ENCODE measurements around the gene EEPD1.

Gene EEPD1

GRCh38 chr7:36279926-36280315 lies 126.9 kb downstream of the EEPD1 start:
- DNase-seq, result no peak

- no peak for DNase-seq
These were observed 128.1 kb downstream of the EEPD1 start for GRCh38 chr7:36280840-36281812.

DNA sequence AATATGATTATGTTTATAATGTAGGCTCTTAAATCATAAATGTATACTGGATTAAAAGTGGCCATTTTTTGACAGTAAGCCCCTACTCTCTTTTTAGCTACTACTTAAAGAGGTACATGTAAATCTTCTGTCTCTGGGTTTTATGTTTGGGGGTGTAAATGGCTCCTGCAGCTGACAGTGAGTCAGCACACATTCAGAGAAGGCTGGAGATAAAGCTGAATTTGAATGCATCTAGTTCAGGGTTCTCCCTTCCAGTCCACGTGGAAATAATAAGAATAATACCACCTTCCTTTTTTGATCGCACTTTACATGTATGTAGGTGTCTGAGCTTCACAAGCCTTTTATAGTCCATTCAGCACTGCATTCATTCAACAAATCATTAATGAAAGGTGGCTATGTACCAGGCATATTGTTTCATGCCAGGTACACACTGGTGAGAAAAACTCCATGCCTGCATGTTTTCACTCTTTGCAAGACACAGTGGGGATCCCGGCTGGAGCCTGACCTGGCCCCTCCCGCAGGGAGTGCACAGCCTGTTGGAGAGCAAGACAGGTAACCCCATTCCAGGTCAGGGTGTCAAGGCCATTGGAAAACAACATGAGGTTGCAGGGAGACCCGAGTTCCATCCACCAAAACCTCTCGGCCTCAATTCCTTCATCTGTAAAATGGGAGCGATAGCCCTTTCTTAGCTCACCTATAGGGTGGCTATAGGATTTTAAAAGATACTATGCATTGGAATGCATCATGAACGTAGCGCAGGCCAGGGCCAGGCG lies 129.1 kb downstream of the EEPD1 start:
- no peak for DNase-seq

- DNase-seq, result no peak
These were observed 130.1 kb downstream of the EEPD1 start for GRCh38 chr7:36283181-36283580.

- DNase-seq, result no peak
These were observed 130.7 kb downstream of the EEPD1 start for GRCh38 chr7:36283711-36284130.

- DNase-seq, result no peak
These were observed 131.5 kb downstream of the EEPD1 start for GRCh38 chr7:36284456-36285090.

DNA sequence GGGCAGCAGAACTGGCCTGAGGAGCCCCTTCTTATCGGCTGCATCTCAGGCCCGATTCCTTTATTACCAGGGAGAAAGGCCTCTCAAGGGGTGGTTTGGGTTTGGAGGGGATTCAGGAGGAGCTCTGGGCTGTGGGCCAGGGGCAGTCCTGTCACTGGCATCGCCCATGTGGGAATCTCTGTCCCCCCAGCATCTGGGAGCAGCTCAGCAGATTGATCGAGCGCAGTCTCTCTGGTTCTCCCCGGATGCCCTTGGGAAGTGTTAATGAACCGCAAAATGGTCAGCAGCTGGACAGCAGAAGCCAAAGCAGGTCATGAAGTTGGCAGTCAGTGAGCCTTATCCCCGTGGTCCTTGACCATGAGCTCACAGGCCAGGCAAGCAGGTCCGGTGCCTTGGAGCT lies 132.2 kb downstream of the EEPD1 start:
- DNase-seq, result no peak

GRCh38 chr7:36286226-36286625 lies 133.2 kb downstream of the EEPD1 start:
- no peak for DNase-seq

DNA sequence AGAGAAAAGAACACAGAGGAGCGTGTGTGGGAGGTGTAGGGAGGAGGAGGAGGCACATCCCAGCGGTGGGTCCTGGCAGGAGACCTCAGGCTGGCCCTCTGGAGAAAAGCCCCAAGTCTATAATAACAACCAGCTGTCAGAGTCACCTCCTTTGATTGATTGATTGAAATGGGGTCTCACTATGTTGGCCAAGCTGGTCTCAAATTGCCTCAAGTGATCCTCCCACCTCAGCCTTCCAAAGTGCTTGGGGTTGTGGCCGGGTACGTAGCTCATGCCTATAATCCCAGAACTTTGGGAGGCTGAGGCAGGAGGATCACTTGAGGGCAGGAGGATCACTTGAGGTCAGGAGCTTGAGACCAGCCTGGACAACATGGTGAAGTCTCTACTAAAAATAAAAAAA lies 133.6 kb downstream of the EEPD1 start:
- no peak for DNase-seq

GRCh38 chr7:36287371-36288241 lies 134.6 kb downstream of the EEPD1 start:
- no peak for DNase-seq

DNA sequence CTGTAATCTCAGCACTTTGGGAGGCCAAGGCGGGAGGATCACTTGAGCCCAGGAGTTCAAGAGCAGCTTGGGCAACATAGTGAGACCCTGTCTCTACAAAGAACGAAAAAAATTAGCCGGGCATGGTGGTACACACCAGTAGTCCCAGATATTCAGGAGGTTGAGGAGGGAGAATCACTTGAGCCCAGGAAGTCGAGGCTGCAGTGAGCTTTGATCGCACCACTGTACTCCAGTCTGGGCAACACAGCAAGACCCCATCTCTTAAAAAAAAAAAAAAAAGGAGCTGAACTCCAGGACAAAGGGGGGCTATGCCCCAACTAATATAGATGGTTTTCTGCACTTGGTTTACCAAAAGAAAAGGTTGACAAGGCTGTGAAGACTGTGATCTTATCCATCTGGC lies 135.4 kb downstream of the EEPD1 start:
- DNase-seq, result no peak

GRCh38 chr7:36289833-36290661 lies 137.0 kb downstream of the EEPD1 start:
- no peak for DNase-seq

- DNase-seq, result peak; percentile 86
These were observed 138.6 kb downstream of the EEPD1 start for GRCh38 chr7:36291387-36292316.

GRCh38 chr7:36295090-36295489 lies 142.0 kb downstream of the EEPD1 start:
- DNase-seq, result no peak

DNA sequence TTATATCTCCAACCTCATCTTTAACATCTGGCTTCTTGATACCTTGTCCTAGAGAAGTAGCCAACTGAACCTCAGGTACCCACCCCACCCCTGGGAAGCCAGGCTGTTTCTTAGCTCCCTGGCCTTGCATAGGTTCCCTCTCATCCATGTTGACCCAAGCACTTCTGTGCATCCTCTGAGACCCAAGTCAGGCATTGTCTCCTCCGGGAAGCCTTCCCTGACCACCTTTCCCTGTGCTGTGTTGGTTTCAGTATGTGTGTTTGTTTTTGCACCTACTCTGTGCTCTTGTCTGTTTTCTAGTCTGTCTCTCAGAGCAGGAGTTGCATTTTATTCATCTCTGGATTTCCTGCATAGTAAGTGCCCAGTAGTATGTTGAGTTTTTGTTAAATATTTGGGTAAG lies 143.2 kb downstream of the EEPD1 start:
- DNase-seq, result no peak

GRCh38 chr7:36297364-36298009 lies 144.4 kb downstream of the EEPD1 start:
- DNase-seq, result no peak

GRCh38 chr7:36298106-36298505 lies 145.1 kb downstream of the EEPD1 start:
- DNase-seq, result no peak

DNA sequence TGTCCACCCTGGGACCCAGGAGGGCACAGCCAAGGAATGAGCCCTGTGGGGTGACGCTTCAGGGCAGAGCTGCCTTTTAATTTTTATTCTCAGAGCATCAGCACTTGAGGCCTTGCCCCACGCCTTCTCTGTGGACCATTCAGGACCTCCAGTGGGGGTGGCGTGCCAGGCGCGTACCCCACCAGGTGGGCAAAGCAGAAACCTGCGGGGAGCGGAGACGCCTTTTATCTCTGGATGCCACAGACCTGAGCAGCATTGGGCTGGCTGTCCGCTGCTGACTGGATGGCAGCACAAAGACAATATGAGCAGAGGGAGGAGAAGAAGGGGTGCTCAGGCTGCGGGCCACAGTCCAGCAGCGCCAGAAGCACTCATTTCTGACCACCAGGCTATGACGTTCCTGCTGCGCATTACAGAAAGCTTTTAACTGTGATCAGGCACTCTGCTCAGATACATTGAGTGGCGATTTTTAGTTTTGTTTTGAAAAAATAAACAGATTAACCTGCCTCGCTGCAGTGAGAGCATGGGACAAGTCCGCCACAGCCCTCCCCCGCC lies 146.2 kb downstream of the EEPD1 start:
- no peak for DNase-seq

DNA sequence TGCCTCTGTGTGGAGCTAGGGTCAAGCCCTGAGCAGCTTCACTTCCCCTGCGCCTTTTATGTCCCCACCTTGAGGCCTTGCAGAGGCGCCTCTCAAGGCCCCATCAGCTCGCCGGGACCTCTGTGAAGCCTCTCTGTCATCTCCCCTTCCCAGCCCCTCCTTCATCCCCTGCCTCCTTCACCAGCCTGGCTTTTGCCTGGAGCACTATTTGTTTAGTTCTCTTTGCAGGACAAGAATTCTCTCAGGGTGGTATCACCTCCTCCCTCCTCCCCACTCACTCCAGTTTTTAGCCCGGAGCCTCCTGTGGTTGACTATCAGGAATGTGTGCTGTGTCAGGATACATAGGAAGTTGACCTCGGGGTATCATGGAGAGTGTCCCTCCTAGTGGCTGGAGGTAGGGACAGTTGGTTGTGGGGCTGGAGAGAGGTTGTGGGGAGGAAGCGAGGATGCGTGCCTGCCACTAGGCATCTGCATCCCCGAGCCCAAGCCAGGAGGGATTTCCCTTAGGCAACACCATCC lies 146.8 kb downstream of the EEPD1 start:
- DNase-seq, result no peak
